Gastroesophageal sphincter (tissue), 4 donors: ENCODE data around the gene TMEM184A. TPM values are rescaled to one million over a fixed set of nuclear protein-coding genes. Genes with fewer than 3 reads are reported as not detected.

Source experiments
- ATAC-seq: fragments of 150-250 bp; one replicate; pipeline ENCODE4 v1.9.1; 2016; ENCODE audit warnings: mild to moderate bottlenecking, moderate library complexity
- H3K27ac ChIP-seq, 4 donors: fragments of 200-600 bp; sonication (generic) in 3 of 4; 1 replicate in 3 of 4; 2 replicates in 1 of 4; pipeline ENCODE4 v1.5.1; 2016 to 2019
- H3K27me3 ChIP-seq: fragments of 200-600 bp; sonication (generic); one replicate; pipeline ENCODE4 v1.5.1; 2019
- H3K36me3 ChIP-seq, 2 donors: fragments of 200-600 bp; sonication (generic); one replicate each; pipeline ENCODE4 v1.5.1; 2019; ENCODE audit warnings: control low read depth in 1 of 2
- H3K4me1 ChIP-seq, 3 donors: fragments of 200-600 bp; sonication (generic); 1 replicate in 2 of 3; 2 replicates in 1 of 3; pipeline ENCODE4 v1.5.1; 2016 to 2019; ENCODE audit warnings: control low read depth in 2 of 3
- H3K4me3 ChIP-seq, 2 donors: fragments of 200-600 bp; sonication (generic); one replicate each; pipeline ENCODE4 v1.5.1; 2019; ENCODE audit warnings: mild to moderate bottlenecking in 1 of 2, moderate library complexity in 1 of 2
- H3K9me3 ChIP-seq, 3 donors: fragments of 200-600 bp; sonication (generic); one replicate each; pipeline ENCODE4 v1.5.1; 2017 to 2019; ENCODE audit warnings: control low read depth in 2 of 3
- EP300 ChIP-seq: sonication (generic); formaldehyde crosslinking; IDR thresholded peaks from one replicate; pipeline ENCODE4 v1.6.1; 2017; ENCODE audit warnings: antibody characterized with exemption, mild to moderate bottlenecking
- POLR2A ChIP-seq, 2 donors: fragments of 450-650 bp; IDR thresholded peaks; one replicate each; pipeline ENCODE4 v1.6.1; 2017; ENCODE audit warnings: antibody characterized with exemption in 2 of 2, mild to moderate bottlenecking in 2 of 2, moderate library complexity in 1 of 2
- POLR2AphosphoS5 ChIP-seq: sonication (generic); formaldehyde crosslinking; IDR thresholded peaks from one replicate; pipeline ENCODE4 v1.6.1; 2017; ENCODE audit warnings: antibody characterized with exemption
- WGBS, 2 donors: methylation state at CpG; one replicate each; pipeline ENCODE4 v1.1.5; 2018; ENCODE audit warnings: low coverage in 1 of 2; 5-methylcytosine and 5-hydroxymethylcytosine counted together
- total RNA-seq, 4 donors: library from RNA; depleted of rRNA; stranded (reverse); fragments of >200 nt; gene quantifications; one replicate each; pipeline ENCODE4 v1.1.0, GENCODE V29; 2016
- TF ChIP-seq, protein P1 (sequence below), 4 experiments: fragments of 200-600 bp in 2 of 4; fragments of 450-650 bp in 2 of 4; sonication (generic) in 1 of 4; IDR thresholded peaks; one replicate each; pipeline ENCODE4 v1.5.1; 2017 to 2019; ENCODE audit warnings: antibody characterized with exemption in 4 of 4, mild to moderate bottlenecking in 2 of 4, moderate library complexity in 2 of 4

Gene TMEM184A
- total RNA-seq, 4 donors from 2014 or later, result 0.15 to 1.5 (median 0.31) TPM; not detected in 1

DNA sequence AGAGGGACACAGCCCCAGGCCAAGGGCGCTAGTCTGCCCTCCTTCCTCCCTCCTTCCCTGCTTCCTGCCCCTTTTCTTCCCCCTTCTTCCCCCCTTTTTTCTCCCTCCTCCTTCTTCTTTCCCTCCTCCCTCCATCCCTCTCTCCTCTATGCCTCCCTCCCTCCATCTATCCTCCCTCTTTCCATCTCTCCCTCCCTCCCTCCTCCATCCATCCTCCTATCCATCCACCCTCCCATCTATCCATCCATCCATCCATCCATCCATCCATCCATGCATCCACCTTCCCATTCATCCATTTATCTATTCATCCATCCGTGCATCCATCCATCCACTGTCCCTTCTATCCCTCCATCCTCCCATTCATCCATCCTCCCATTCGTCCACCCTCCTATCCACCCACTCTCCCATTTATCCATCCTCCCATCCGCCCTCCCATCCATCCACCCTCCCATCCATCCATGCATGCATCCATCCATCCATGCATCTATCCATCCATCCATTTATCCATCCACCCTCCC lies 38.0 kb upstream of the TMEM184A start:
- 60 to 79% methylated on average over 2 to 4 of the region's 4 CpGs for WGBS, 2 donors
- Histone ChIP-seq H3K36me3 (no peaks in the 10 kb centered on the region), H3K27me3 (peaks cover 97% of the 10 kb centered on the region)

GRCh38 chr7:1593091-1593866 lies 37.3 kb upstream of the TMEM184A start:
- H3K4me1 ChIP-seq, result no peaks in the 10 kb centered on the region
- H3K9me3 ChIP-seq, result peaks cover 0 to 9% (median 0%) of the 10 kb centered on the region in 3 donors
- no peak overlapping the region for H3K27ac ChIP-seq
- H3K4me3 ChIP-seq, result no peak overlapping the region
- no peak for TF ChIP-seq POLR2AphosphoS5
- TF ChIP-seq, protein P1, sequence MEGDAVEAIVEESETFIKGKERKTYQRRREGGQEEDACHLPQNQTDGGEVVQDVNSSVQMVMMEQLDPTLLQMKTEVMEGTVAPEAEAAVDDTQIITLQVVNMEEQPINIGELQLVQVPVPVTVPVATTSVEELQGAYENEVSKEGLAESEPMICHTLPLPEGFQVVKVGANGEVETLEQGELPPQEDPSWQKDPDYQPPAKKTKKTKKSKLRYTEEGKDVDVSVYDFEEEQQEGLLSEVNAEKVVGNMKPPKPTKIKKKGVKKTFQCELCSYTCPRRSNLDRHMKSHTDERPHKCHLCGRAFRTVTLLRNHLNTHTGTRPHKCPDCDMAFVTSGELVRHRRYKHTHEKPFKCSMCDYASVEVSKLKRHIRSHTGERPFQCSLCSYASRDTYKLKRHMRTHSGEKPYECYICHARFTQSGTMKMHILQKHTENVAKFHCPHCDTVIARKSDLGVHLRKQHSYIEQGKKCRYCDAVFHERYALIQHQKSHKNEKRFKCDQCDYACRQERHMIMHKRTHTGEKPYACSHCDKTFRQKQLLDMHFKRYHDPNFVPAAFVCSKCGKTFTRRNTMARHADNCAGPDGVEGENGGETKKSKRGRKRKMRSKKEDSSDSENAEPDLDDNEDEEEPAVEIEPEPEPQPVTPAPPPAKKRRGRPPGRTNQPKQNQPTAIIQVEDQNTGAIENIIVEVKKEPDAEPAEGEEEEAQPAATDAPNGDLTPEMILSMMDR (IDR thresholded peaks at IDR 0.05), result peak in 1 of 4 experiments; percentile 14
- no peak for TF ChIP-seq POLR2A (IDR thresholded peaks at IDR 0.05)
- no peak for ATAC-seq
- no peaks in the 10 kb centered on the region for H3K36me3 ChIP-seq
- H3K27me3 ChIP-seq, result peaks cover 97% of the 10 kb centered on the region
- 37 to 52% methylated on average over 3 to 7 of the region's 19 CpGs for WGBS, 2 donors

More for the DNA sequence above, 38.0 kb upstream of the TMEM184A start:
- TF ChIP-seq, protein P1 (IDR thresholded peaks at IDR 0.05), result no peak
- TF ChIP-seq EP300, result no peak
- TF ChIP-seq POLR2A (IDR thresholded peaks at IDR 0.05), result no peak
- no peak for TF ChIP-seq POLR2AphosphoS5
- ATAC-seq, result no peak
- no peak overlapping the region for H3K27ac ChIP-seq
- peaks cover 0 to 5% (median 0%) of the 10 kb centered on the region in 3 donors for H3K9me3 ChIP-seq
- no peak overlapping the region for H3K4me3 ChIP-seq
- no peaks in the 10 kb centered on the region for H3K4me1 ChIP-seq

DNA sequence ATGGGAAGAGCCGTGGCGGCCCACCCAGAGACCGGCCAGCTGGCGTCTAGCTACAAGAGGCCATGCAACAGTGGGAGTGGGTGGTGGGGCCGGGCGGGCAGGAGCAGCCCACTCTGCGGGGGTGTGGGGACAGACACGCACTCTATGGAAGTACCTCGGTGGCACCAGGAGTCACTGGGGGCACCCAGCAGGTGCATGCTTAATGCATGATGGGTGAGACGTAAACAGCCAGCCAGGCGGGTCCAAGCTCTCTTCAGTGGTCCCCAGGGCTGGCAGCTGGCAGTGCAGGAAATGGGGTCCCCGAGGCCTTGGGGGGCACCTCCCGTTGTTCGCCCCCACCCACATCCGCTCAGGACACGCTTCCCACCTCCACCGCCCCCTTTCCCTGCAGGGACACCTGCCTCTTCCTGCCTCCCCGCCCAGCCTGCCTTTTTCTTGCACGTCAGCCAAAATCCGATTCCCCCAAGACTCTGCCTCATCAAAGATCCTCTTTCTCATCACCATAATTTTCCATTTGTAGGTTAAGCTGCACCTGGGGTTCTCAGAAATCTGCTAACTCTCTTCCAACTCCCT lies 36.4 kb upstream of the TMEM184A start:
- H3K27me3 ChIP-seq, result peaks cover 97% of the 10 kb centered on the region
- no peak overlapping the region for H3K4me3 ChIP-seq
- no peak for ATAC-seq
- WGBS, 2 donors, result 43% methylated on average over 16 of the region's 20 CpGs; no CpG with 5 or more reads in 1 of the 2 donors
- TF ChIP-seq POLR2AphosphoS5, result no peak
- TF ChIP-seq, protein P1 (IDR thresholded peaks at IDR 0.05), result no peak
- TF ChIP-seq POLR2A (IDR thresholded peaks at IDR 0.05), result no peak
- TF ChIP-seq EP300, result no peak
- H3K36me3 ChIP-seq, result no peaks in the 10 kb centered on the region
- H3K4me1 ChIP-seq, result peaks cover 0 to under 1% (median 0%) of the 10 kb centered on the region in 3 donors
- no peak overlapping the region for H3K27ac ChIP-seq
- H3K9me3 ChIP-seq, result peaks cover 0 to 9% (median 0%) of the 10 kb centered on the region in 3 donors

DNA sequence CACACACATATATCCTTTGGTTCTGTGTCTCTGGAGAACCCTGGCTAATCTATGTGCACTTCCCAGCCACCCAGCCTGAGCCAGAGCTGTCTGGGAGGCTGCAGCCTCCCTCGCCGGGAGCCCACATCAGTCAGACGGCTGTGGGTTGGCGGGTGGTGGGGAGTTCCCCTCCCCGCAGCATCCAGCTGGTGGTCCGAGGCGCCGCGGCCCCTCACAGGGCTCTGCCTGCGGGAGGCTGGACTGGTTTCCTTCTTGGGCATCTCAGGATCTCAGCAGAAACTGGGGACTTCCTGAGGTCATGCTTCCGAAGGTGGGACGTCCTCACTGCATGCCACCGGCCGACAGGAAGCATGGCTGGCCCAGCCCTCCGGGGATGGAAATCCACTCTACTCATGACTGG lies 35.9 kb upstream of the TMEM184A start:
- WGBS, 2 donors, result no CpG with 5 or more reads among the region's 15 CpGs
- Histone ChIP-seq H3K36me3 (no peaks in the 10 kb centered on the region), H3K9me3 (peaks cover 0 to 9% (median 0%) of the 10 kb centered on the region in 3 donors), H3K27ac (no peak overlapping the region), H3K27me3 (peaks cover 97% of the 10 kb centered on the region), H3K4me1 (peaks cover 0 to 5% (median 0%) of the 10 kb centered on the region in 3 donors), H3K4me3 (no peak overlapping the region)
- no peak for ATAC-seq
- TF ChIP-seq POLR2A (IDR thresholded peaks at IDR 0.05) (no peak), POLR2AphosphoS5 (no peak), EP300 (no peak)
- TF ChIP-seq, protein P1 (IDR thresholded peaks at IDR 0.05), result no peak
